UCSD-AML1 (cell line): ENCODE results near the gene ANKRD39.
A peak's percentile ranks its signal among the peaks of the same experiment; 100 is the strongest.
"Not testable (repeated sequence)": the region's sequence is repeated elsewhere in the genome, so short reads cannot be mapped to it uniquely, and the experiment has no call there.

Experiments used
- DNase-seq: peaks from one replicate; lab custom pipeline; 2025; ENCODE audit not compliant: unreplicated experiment; lab: John Stamatoyannopoulos, UW

ANKRD39 gene

GRCh38 chr2:96857667-96858372 is at the start of gene ANKRD39:
ANKRD39 (minus strand) TSS chr2:96858016; CDS start chr2:96857987, 29 bp downstream.
- peak; percentile 98 for DNase-seq

GRCh38 chr2:96906729-96907114 is 48.9 kb upstream of the ANKRD39 start:
- no peak for DNase-seq

- DNase-seq, result no peak
Measured at GRCh38 chr2:96903815-96904214, 46.0 kb upstream of the ANKRD39 start.

- peak; percentile 28 for DNase-seq
Measured at GRCh38 chr2:96903318-96903717, 45.5 kb upstream of the ANKRD39 start.

DNA sequence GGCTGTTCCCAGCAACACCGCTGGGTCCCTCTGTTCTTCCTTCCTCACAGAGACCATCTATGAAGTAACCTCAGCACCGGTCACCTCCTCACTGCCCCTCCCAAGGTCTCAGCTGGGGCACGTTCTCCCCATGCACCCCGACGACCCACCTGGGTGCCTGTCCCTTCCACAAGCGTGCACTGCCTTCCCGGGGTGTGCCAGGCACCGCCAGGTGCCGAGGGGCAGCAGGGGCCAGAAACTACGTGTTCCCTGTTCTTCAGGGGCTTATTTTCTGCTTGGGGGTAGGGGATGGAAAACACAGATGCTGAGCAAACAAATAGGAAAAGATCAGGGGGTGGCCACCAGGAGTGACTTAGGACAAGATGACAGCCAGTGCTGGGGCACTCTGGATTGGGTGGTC is 42.4 kb upstream of the ANKRD39 start:
- no peak for DNase-seq

- no peak for DNase-seq
Measured at GRCh38 chr2:96899413-96899741, 41.6 kb upstream of the ANKRD39 start.

GRCh38 chr2:96898641-96899412 is 41.0 kb upstream of the ANKRD39 start:
- no peak for DNase-seq

DNA sequence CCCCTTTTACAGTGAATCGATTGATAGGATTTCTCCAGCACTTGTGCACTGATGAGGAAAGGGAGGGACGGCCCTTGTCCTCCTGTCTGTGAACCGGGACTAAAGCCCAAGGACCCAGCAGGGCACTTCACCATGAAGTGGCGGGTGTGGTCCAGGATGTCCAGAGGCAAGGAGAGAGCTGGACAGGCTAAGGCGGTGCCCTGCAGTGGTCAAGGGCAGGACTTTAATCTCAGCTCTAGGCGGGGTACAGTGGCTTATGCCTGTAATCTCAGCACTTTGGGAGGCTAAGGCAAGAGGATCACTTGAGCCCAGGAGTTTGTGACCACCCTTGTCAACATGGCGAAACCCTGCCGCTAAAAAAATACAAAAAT is 40.3 kb upstream of the ANKRD39 start:
- DNase-seq, result no peak

DNA sequence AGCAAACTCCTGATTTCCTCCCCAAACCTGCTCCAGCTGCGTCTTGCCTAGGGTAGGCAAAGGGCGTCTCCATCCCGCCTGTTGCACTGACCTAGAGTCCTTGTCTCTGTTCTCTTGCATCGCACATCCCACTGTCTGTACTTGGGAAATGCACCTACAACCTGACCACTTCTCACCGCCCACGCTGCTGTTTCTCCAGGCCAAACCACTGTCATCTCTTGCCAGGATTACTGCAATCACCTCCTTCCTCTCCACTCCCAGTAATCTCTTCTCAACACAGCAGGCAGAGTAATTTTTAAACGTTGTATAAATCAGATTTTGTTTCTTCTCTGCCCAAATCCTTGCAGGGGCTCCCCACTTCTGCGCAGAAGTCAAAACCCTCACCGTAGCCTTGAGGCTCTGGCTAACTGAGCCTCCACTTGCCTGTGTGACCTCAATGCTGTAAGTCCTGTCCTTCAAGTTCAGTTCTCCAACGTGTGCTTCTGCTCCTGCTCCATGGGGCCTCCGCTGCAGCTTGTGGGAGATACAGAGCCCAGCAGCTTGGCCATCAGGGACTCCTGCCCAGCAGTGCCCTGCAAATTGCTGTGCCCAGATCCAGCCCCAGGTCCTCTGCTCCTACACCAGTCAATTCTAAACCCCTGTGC is 39.8 kb upstream of the ANKRD39 start:
- DNase-seq, result no peak

DNA sequence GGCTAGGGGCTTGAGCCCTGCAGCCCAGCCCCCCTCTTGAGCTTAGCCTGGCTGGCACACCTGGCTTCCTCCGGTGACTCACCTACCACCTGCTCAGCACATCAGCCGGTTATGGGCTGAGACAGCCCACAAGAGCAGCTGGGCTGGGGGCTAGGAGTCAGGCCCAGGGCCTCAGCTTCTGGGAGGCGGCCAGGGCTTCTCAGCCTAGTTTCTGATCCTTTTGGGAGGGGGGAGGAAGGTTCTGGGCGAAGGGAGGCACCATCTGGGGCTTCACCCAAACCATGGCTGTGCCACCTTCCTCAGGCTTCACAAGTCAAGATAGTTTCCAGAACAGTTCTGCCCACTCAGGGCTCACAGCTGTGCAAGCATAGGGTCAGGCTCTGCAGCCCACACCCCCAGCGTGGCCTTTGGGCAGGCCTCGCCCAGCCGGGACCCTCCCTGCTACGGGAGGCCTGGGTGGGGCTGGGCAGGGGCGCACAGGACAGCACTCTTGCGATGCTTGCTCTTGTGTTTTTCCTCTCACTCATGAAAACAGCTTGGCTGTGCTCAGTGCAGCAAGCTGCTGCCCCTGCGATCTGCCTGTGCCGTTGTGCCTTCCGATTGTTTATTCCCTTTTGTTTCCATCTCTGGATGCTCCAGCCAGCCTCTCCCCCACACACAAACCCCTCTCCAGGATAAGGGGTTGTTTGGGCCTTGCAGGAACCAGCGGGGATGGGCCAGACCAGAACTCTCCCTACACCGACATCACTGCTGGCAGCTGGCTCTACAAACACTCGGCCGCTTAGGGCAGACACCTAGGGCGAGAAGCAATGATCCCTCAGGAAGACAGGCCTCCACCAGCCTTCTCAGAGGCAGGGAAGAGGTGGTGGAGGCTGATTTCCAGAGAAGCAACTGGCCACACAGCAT is 38.2 kb upstream of the ANKRD39 start:
- DNase-seq, result no peak

DNA sequence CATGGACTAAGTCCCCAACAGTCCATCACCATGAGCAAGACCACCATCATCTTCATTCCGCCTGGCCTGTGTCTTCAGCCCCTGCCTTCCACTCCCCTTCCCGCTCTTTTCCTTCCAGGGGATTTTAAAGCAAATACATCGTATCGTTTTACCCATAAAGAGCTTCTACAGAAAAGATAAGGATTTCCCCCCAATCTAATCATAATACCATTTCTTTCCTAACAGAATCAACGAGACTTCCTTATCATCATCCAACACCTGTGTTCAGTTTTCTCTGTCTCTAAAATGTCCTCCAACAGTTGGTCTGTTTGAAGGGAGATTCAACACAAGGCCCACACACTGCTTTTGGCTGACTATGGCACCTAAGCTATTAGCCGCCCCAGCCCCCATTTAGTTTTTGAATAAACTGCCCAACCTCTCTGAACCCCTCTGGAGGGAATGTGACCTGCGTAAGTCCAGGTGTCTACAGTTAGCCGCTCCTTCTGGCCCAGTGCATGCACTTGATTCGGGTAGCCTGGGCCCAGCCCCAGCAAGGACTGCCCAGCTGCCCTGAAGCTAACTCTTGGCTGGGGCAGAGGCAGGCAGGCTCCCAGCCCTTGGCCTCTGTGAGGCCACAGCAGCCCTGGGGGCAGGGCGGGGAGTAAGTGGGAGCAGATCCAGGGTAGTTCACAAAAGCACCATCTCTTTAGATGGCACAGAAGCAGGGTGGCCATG is 37.4 kb upstream of the ANKRD39 start:
- DNase-seq, result no peak

DNA sequence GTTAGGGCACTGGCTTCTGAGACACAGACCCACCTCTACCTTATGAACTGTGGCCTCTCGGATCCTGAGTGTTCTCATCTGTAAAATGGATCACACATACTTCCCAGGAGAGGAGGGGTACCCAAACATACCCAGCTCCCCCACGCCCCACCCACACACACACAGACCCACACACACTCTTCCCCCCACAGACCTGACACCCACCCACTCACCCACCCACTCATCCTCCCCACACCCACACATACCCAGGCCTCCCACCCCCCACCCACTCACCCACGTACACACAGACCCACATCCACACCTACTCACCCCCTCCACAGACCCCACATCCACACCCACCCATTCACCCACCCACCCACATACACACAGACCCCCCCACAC is 36.3 kb upstream of the ANKRD39 start:
- no peak for DNase-seq

- no peak for DNase-seq
Measured at GRCh38 chr2:96893289-96894150, 35.7 kb upstream of the ANKRD39 start.

DNA sequence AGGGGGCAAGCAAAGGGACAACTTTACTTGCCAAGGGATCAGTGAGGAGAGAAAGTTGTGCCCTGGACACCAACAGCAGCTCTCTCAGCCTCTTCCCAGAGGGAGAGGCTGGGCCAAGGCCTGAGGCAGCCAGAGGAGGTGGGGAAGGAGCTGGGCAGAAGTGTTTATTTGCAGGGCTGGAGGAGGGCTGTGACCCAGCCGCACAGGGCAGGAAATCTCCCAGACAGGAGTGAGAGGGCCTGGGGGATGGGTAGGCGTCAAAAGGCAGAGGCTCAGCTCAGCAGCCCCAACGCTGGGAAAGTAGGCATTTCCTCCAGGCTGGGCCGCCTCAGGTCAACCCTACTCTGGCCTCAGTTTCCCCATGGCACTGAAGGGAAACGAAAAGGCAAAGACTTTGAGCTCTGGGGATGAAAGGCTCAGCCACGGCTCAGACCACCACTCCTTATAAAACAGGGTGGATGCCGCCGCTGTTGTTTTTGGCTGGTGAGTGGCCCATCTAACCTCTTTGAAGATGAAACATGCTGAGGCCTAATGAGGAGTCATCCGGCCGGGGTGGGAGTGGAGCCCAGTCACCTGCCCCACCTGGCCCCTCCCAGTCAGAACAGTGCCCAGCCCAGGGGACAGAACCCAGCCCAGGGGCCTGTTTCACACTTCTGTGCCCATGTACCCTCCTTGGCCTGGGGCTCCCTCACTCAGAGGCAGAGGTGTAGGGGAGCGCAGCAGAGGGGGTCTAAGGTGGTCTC is 33.9 kb upstream of the ANKRD39 start:
- DNase-seq, result peak; percentile 63

DNA sequence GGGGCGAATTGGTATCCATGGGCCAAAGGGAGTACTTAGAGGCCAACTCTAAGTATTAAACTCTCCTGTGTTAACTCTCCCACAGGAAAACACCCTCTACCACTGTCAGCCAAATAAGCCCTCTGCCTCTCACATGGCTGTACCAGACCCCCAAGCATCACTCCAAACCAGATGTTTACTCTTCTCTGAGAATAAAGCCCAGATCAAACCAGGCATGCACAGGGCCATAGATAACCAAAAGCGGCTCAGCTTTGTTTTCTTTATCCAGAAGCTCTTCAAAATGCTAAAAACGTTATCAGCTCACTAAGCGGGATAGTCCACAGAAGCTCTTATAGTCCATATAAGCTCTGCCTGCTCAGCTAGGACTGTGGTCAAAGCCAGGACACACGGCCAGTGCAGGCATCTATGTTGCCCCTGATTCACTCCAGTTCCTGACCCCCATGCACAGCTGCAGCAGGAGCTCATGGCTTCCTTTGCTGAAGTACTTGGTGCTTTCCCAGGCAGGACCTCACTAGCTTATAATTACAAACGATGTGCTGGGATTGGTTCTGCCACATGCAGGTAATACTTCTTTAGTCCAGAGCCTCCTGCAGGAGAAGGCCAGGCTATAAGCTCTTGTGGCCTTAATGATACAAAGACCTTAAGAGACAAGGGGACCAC is 33.0 kb upstream of the ANKRD39 start:
- no peak for DNase-seq

- DNase-seq, result no peak
Measured at GRCh38 chr2:96890252-96890651, 32.4 kb upstream of the ANKRD39 start.

GRCh38 chr2:96889502-96889901 is 31.7 kb upstream of the ANKRD39 start:
- not testable (repeated sequence) for DNase-seq
